T-cell (primary cell): ENCODE measurements around the gene PLCB4. TPM values are rescaled to one million over a fixed set of nuclear protein-coding genes. Genes with fewer than 3 reads are reported as not detected.

Experiments
- ATAC-seq, 4 experiments: fragments of 200-7000 bp in 3 of 4; fragments of 150-1000 bp in 1 of 4; cut with Tn5 transposase; replicated peaks in 1 of 4; 1 replicate in 3 of 4; 2 replicates in 1 of 4; pipeline ENCODE4 v1.10.0; 2021; ENCODE audit warnings: moderate library complexity in 3 of 4, mild to moderate bottlenecking in 2 of 4, moderate number of reproducible peaks in 1 of 4
- CTCF ChIA-PET, 2 donors: fragments of 300-600 bp; sonication (Branson Sonifier 250); formaldehyde crosslinking; loops; one replicate each; lab custom pipeline; 2022; ENCODE audit warnings: antibody characterized with exemption in 2 of 2; lab: Charles Lee
- POLR2A ChIA-PET, 2 donors: fragments of 300-600 bp; sonication (Branson Sonifier 250); formaldehyde crosslinking; loops; one replicate each; lab custom pipeline; 2022; ENCODE audit warnings: antibody characterized with exemption in 2 of 2; lab: Charles Lee
- DNase-seq, 35 experiments: peaks; one replicate each; pipeline versions ENCODE4 v3.0.0 to v3.0.0-alpha.2; 2013 to 2023
- H3K27ac ChIP-seq: one replicate; pipeline ENCODE4 v1.5.1; 2013; ENCODE audit warnings: low read length
- H3K27me3 ChIP-seq, 2 experiments: replicated peaks in 1 of 2; 1 replicate in 1 of 2; 2 replicates in 1 of 2; pipeline versions ENCODE4 v1.6.1 to v1.7.0; 2013; ENCODE audit warnings: low read length in 1 of 2, mixed read lengths in 1 of 2; ENCODE audit not compliant: control insufficient read depth in 2 of 2, insufficient read depth in 2 of 2; ENCODE audit errors: extremely low read depth in 1 of 2
- H3K36me3 ChIP-seq, 2 donors: 1 replicate in 1 of 2; 2 replicates in 1 of 2; pipeline versions ENCODE4 v1.6.1 to v1.7.0; 2013; ENCODE audit warnings: low read length in 1 of 2; ENCODE audit not compliant: control insufficient read depth in 2 of 2, insufficient read depth in 1 of 2; ENCODE audit errors: extremely low read depth in 1 of 2
- H3K4me1 ChIP-seq, 2 experiments: 1 replicate in 1 of 2; 2 replicates in 1 of 2; pipeline versions ENCODE4 v1.6.1 to v1.7.0; 2013; ENCODE audit warnings: low read length in 2 of 2, mixed read lengths in 1 of 2; ENCODE audit not compliant: insufficient read depth in 2 of 2, control insufficient read depth in 1 of 2; ENCODE audit errors: extremely low read depth in 1 of 2
- H3K4me3 ChIP-seq, 2 donors: 1 replicate in 1 of 2; 2 replicates in 1 of 2; pipeline versions ENCODE4 v1.5.1 to v1.7.0; 2013; ENCODE audit warnings: mild to moderate bottlenecking in 2 of 2, low read length in 1 of 2, moderate library complexity in 1 of 2; ENCODE audit not compliant: control insufficient read depth in 1 of 2; ENCODE audit errors: extremely low read depth in 1 of 2
- H3K9me3 ChIP-seq: 2 replicates; pipeline ENCODE4 v1.7.0; 2013
- H3K27ac Mint-ChIP-seq, 2 donors: one replicate each; pipeline ENCODE4 v1.8.0; 2020 to 2021; ENCODE audit warnings: mild to moderate bottlenecking in 2 of 2, mixed read lengths in 2 of 2
- H3K27me3 Mint-ChIP-seq, 2 donors: one replicate each; pipeline ENCODE4 v1.8.0; 2021 to 2022; ENCODE audit warnings: mixed read lengths in 2 of 2
- H3K36me3 Mint-ChIP-seq: one replicate; pipeline ENCODE4 v1.8.0; 2021; ENCODE audit warnings: mixed read lengths
- H3K4me1 Mint-ChIP-seq, 3 donors: one replicate each; pipeline ENCODE4 v1.8.0; 2020 to 2022; ENCODE audit warnings: mixed read lengths in 3 of 3, mild to moderate bottlenecking in 1 of 3
- H3K4me3 Mint-ChIP-seq, 3 donors: one replicate each; pipeline ENCODE4 v1.8.0; 2020 to 2022; ENCODE audit warnings: mild to moderate bottlenecking in 3 of 3, mixed read lengths in 3 of 3, moderate library complexity in 3 of 3
- H3K9me3 Mint-ChIP-seq, 3 donors: one replicate each; pipeline ENCODE4 v1.8.0; 2020 to 2022; ENCODE audit warnings: mixed read lengths in 3 of 3
- WGBS: methylation state at CpG from one replicate; pipeline ENCODE4 v1.1.5; 2013; ENCODE audit warnings: missing lambda C conversion rate; ENCODE audit not compliant: insufficient coverage; 5-methylcytosine and 5-hydroxymethylcytosine counted together
- total RNA-seq, 35 experiments: library from RNA in 6 of 35; stranded (reverse) in 6 of 35; fragments of 120-200 nt in 1 of 35; gene quantifications; one replicate each; pipeline versions ENCODE4 v1.2.1 to v1.2.4 and lab custom pipeline; 2013 to 2026

Gene PLCB4
- total RNA-seq, 5 donors from 2014 or later (not counting 1 experiment from before 2014, with no cell fraction given), result 0.06 to 0.07 TPM; not detected in 3

DNA sequence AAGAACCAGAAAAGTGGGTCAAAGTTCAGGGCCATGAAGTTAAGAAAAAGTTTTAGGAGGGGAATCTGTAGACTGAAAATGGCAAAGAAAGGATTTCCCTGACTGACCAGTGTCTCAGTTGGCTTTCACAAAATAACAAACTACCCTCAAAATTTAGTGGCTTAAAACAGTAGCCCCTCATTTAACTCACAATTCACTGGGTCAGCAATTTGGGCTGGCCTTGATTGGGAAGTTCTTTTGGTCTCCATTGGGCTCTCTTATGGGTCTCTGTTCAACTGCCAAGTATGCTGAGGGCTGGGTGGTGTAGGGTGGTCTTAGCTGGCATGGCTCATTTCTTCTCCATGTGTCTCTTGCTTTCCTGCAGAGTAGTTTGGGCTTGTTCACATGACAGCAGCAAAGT, 161.5 kb downstream of the PLCB4 start:
- no peaks in the 10 kb centered on the region for H3K4me1 ChIP-seq
- ChIA-PET POLR2A (no interaction called here), CTCF (no interaction called here)
- Mint-ChIP-seq H3K9me3 (peaks cover 0 to 4% (median 0%) of the 10 kb centered on the region in 3 donors), H3K27me3 (no peaks in the 10 kb centered on the region), H3K27ac (no peak overlapping the region), H3K36me3 (no peaks in the 10 kb centered on the region), H3K4me1 (no peaks in the 10 kb centered on the region), H3K4me3 (no peak overlapping the region)
- no peaks in the 10 kb centered on the region for H3K36me3 ChIP-seq
- no peaks in the 10 kb centered on the region for H3K9me3 ChIP-seq
- H3K27ac ChIP-seq, result no peak overlapping the region
- ATAC-seq (no peak), DNase-seq (no peak)
- H3K27me3 ChIP-seq, result no peaks in the 10 kb centered on the region
- H3K4me3 ChIP-seq, result no peak overlapping the region

DNA sequence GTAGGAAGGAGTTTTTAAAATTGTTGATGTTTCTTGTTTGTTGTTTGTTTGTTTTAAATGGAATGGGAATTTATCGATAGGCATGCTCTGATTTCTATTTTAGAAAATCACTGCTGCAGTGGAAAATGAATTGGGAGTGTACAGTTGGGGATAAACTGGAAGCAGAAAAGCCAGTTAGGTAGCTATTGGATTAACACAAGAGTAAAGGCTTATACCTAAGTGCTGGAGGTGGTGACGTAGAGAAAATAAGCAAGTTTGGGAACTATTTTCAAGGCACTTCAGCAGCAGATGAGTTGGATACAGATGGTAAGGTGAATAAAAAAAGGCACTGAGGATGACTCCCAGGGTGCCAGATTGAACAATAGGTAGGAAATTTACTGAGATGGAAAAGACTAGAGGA, 164.9 kb downstream of the PLCB4 start:
- CTCF ChIA-PET, result no interaction called here
- H3K36me3 Mint-ChIP-seq, result no peaks in the 10 kb centered on the region
- H3K9me3 Mint-ChIP-seq, result no peaks in the 10 kb centered on the region
- H3K27ac Mint-ChIP-seq, result no peak overlapping the region
- DNase-seq (no peak), ATAC-seq (no peak)
- no peaks in the 10 kb centered on the region for H3K27me3 ChIP-seq
- H3K9me3 ChIP-seq, result no peaks in the 10 kb centered on the region
- H3K27me3 Mint-ChIP-seq, result no peaks in the 10 kb centered on the region
- WGBS, result 88% methylated on average over 2 of the region's 2 CpGs
- H3K27ac ChIP-seq, result no peak overlapping the region
- no peak overlapping the region for H3K4me3 Mint-ChIP-seq
- no peaks in the 10 kb centered on the region for H3K4me1 Mint-ChIP-seq
- no peaks in the 10 kb centered on the region for H3K36me3 ChIP-seq
- H3K4me3 ChIP-seq, result no peak overlapping the region
- POLR2A ChIA-PET, result no interaction called here
- H3K4me1 ChIP-seq, result no peaks in the 10 kb centered on the region

DNA sequence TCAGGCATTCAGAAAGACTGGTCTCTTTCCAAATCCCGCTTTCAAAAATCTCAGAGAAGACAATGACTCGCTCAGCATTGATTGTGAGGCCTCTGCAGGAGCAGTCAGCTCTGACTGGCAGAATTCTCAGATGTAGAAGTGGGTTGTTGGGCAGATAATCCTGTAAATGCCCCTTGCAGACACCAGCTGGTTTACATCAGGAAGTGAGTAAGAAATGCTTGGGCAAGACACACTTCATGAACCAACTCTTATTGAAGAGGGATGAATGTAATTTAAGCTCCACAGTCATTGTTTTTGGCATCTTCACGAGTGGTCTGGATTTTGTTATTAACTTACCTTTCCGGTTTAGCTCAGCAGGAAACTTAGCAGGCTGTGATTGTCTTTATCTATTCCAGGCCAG, 166.6 kb downstream of the PLCB4 start:
- Histone ChIP-seq H3K27ac (no peak overlapping the region), H3K4me3 (no peak overlapping the region), H3K4me1 (no peaks in the 10 kb centered on the region), H3K27me3 (no peaks in the 10 kb centered on the region), H3K36me3 (no peaks in the 10 kb centered on the region), H3K9me3 (no peaks in the 10 kb centered on the region)
- ChIA-PET CTCF (no interaction called here), POLR2A (no interaction called here)
- Mint-ChIP-seq H3K27me3 (no peaks in the 10 kb centered on the region), H3K36me3 (no peaks in the 10 kb centered on the region), H3K9me3 (peaks cover 0 to 3% (median 0%) of the 10 kb centered on the region in 3 donors), H3K4me1 (no peaks in the 10 kb centered on the region), H3K27ac (no peak overlapping the region), H3K4me3 (no peak overlapping the region)
- no peak for DNase-seq
- 17% methylated on average over 1 of the region's 4 CpGs for whole genome bisulfite sequencing
- ATAC-seq, result no peak

DNA sequence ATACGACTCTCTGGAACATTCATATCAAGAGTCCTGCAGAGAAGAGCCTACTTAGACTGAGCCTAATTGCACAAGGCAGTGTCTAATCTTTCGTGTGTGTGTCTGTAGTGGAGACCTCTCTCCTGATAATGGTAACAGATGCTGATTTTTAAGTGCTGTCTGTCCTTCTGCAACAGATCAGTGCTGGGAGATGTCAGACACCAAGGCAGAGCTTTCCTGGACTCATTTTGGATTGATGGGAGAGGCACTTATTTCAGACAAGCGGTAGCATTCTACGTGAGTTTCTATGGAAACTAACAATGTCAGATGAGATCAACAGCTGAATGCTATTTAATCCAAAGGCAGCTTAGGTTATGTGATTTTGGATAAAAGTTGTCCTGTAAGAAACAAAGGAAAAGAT, 167.6 kb downstream of the PLCB4 start:
- no peak for ATAC-seq
- Histone ChIP-seq H3K4me1 (no peaks in the 10 kb centered on the region), H3K27ac (no peak overlapping the region), H3K4me3 (no peak overlapping the region), H3K9me3 (no peaks in the 10 kb centered on the region), H3K27me3 (no peaks in the 10 kb centered on the region), H3K36me3 (no peaks in the 10 kb centered on the region)
- no peaks in the 10 kb centered on the region for H3K4me1 Mint-ChIP-seq
- H3K36me3 Mint-ChIP-seq, result no peaks in the 10 kb centered on the region
- ChIA-PET POLR2A (no interaction called here), CTCF (no interaction called here)
- no peak overlapping the region for H3K27ac Mint-ChIP-seq
- no peak overlapping the region for H3K4me3 Mint-ChIP-seq
- no peak for DNase-seq
- WGBS, result 89% methylated on average over 4 of the region's 4 CpGs
- H3K27me3 Mint-ChIP-seq, result no peaks in the 10 kb centered on the region
- H3K9me3 Mint-ChIP-seq, result peaks cover 0 to 9% (median 0%) of the 10 kb centered on the region in 3 donors

DNA sequence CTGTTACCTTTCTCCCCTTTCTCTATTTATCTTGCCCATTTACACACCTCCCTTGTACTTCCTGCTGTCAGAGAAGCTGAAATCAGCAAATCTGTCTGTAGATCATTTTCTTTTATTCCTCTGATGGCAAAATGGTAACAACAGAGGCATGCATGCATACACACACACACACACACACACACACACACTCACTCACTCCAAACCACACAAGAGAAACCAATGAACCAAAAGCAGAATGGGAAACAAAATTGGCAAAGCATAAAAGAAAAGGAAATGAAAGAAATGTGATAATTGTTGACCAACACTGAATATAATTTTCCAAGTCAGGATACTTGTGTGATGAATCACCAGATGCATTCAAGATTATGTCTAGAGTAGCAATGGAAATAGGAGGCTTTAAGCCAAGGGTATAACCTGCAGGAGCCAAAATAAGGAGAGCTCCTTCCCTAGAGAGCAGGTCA, 172.4 kb downstream of the PLCB4 start:
- Histone ChIP-seq H3K4me3 (no peak overlapping the region), H3K27ac (no peak overlapping the region), H3K36me3 (no peaks in the 10 kb centered on the region), H3K4me1 (no peaks in the 10 kb centered on the region), H3K27me3 (no peaks in the 10 kb centered on the region), H3K9me3 (no peaks in the 10 kb centered on the region)
- CTCF ChIA-PET, result no interaction called here
- POLR2A ChIA-PET, result no interaction called here
- no peak for DNase-seq
- Mint-ChIP-seq H3K36me3 (no peaks in the 10 kb centered on the region), H3K9me3 (peaks cover 0 to 13% (median 0%) of the 10 kb centered on the region in 3 donors), H3K27ac (no peak overlapping the region), H3K4me3 (no peak overlapping the region), H3K4me1 (no peaks in the 10 kb centered on the region), H3K27me3 (no peaks in the 10 kb centered on the region)
- no peak for ATAC-seq

DNA sequence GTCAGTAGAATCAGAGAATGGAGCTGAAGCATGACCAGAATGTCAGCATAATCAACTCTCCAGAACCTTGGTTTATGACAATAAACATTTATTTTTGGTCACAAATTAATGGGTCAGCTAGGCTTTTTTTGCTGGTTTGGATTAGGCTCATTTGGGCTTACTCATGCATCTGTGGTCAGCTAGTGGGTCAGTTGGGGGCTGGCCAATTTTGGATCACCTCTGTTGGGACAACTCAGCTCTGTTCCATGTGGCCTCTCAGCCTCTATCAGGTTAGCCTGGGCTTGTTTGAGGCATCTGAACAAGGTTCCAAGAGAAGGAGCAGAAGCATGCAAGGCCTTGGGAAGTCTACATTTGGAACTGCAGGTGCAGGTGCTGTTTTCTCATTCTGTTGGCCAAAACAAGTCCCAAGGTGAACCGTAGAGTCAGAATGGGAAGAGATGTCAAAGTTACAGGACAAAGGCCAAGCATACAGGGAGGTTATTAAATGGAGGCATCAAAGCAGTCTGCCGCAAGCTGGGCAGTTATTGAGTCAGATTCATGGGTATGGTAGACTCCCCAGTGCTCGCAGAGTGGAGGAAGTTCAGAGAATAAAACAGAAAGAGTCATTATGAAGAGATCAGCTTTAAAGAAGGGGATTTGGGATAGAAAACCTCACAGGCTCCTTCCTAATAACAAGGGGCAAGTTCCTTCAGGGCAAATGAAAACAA, 173.0 kb downstream of the PLCB4 start:
- ChIA-PET POLR2A (no interaction called here), CTCF (no interaction called here)
- Histone ChIP-seq H3K27me3 (no peaks in the 10 kb centered on the region), H3K4me1 (no peaks in the 10 kb centered on the region), H3K36me3 (no peaks in the 10 kb centered on the region), H3K27ac (no peak overlapping the region), H3K4me3 (no peak overlapping the region), H3K9me3 (no peaks in the 10 kb centered on the region)
- H3K4me3 Mint-ChIP-seq, result no peak overlapping the region
- no peaks in the 10 kb centered on the region for H3K4me1 Mint-ChIP-seq
- H3K27ac Mint-ChIP-seq, result no peak overlapping the region
- H3K36me3 Mint-ChIP-seq, result no peaks in the 10 kb centered on the region
- ATAC-seq, result no peak
- DNase-seq, result no peak
- H3K9me3 Mint-ChIP-seq, result peaks cover 0 to 13% (median 0%) of the 10 kb centered on the region in 3 donors
- 100% methylated on average over 1 of the region's 3 CpGs for whole genome bisulfite sequencing
- no peaks in the 10 kb centered on the region for H3K27me3 Mint-ChIP-seq

DNA sequence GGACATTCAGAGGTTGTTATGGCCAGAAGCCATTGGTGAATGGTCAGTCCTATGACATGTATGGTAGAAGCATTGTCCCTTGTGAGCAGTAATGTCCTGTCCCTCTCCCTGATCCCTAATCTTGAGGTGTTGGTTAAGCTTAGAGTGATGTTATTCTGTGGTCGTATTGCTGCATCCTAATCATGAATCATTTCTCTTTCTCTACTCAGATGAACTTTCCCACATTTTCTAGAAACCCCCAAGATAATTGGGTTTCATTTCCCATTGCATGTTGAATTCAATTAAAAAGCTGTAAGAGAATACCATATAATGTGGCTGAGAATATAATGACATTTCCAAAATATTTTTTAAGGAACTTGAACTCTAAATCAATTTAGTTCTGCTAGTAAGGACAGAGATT, 175.1 kb downstream of the PLCB4 start:
- Histone ChIP-seq H3K4me1 (no peaks in the 10 kb centered on the region), H3K9me3 (no peaks in the 10 kb centered on the region), H3K27ac (no peak overlapping the region), H3K4me3 (no peak overlapping the region), H3K36me3 (no peaks in the 10 kb centered on the region), H3K27me3 (no peaks in the 10 kb centered on the region)
- no peak for ATAC-seq
- Mint-ChIP-seq H3K27ac (no peak overlapping the region), H3K4me1 (no peaks in the 10 kb centered on the region), H3K4me3 (no peak overlapping the region), H3K36me3 (no peaks in the 10 kb centered on the region), H3K27me3 (no peaks in the 10 kb centered on the region), H3K9me3 (peaks cover 0 to 13% (median 0%) of the 10 kb centered on the region in 3 donors)
- ChIA-PET CTCF (no interaction called here), POLR2A (no interaction called here)
- WGBS, result no CpG with 5 or more reads among the region's 1 CpG
- DNase-seq, result no peak
